Activated T-cell treated with anti-CD3 and anti-CD28 coated beads, Interleukin-2, amount 50 U/mL, for 24 hours (primary cell): ENCODE data around the gene KCNIP4.

Experiments used
- DNase-seq: peaks from one replicate; pipeline ENCODE4 v3.0.0-alpha.2; 2020
- H3K27ac Mint-ChIP-seq: 2 replicates; pipeline ENCODE4 v1.8.0; 2020; ENCODE audit warnings: mild to moderate bottlenecking, mixed read lengths
- H3K27me3 Mint-ChIP-seq: 2 replicates; pipeline ENCODE4 v1.8.0; 2020; ENCODE audit warnings: mixed read lengths
- H3K36me3 Mint-ChIP-seq: 2 replicates; pipeline ENCODE4 v1.8.0; 2020; ENCODE audit warnings: low read depth, mixed read lengths
- H3K4me1 Mint-ChIP-seq: 2 replicates; pipeline ENCODE4 v1.8.0; 2020; ENCODE audit warnings: low read depth, mixed read lengths
- H3K4me3 Mint-ChIP-seq: 2 replicates; pipeline ENCODE4 v1.8.0; 2020; ENCODE audit warnings: mild to moderate bottlenecking, moderate library complexity, mixed read lengths
- H3K9me3 Mint-ChIP-seq: 2 replicates; pipeline ENCODE4 v1.8.0; 2020; ENCODE audit warnings: mixed read lengths

The KCNIP4 gene

GRCh38 chr4:20954541-20954940 is 994.0 kb downstream of the KCNIP4 start:
- Mint-ChIP-seq H3K4me1 (no peaks in the 10 kb centered on the region), H3K36me3 (no peaks in the 10 kb centered on the region)

DNA sequence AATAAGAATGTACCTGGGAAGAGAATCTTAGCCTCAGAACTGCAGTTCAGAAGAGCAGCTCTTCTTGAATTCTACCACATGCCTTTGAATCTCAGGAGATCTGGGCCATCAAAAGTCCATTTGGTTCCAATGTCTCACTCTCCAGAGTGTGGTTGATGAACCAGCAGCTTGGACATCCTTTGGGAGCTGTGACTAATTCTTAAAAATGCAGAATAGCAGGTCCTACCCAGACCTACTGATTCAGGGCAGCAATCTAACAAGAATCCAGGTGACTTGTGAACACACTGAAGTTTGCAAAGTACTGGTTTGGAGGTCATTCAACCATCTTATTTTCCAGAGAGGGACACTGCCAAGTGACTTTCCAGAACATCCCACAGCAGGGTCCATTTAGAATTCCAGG is 1003.6 kb downstream of the KCNIP4 start:
- no peaks in the 10 kb centered on the region for H3K9me3 Mint-ChIP-seq
- DNase-seq, result no peak
- H3K4me1 Mint-ChIP-seq, result no peaks in the 10 kb centered on the region
- no peaks in the 10 kb centered on the region for H3K27me3 Mint-ChIP-seq
- H3K27ac Mint-ChIP-seq, result no peak overlapping the region
- H3K4me3 Mint-ChIP-seq, result no peak overlapping the region
- no peaks in the 10 kb centered on the region for H3K36me3 Mint-ChIP-seq

More at GRCh38 chr4:20954541-20954940, 994.0 kb downstream of the KCNIP4 start:
- no peak for DNase-seq
- H3K27me3 Mint-ChIP-seq, result no peaks in the 10 kb centered on the region
- no peak overlapping the region for H3K4me3 Mint-ChIP-seq
- no peak overlapping the region for H3K27ac Mint-ChIP-seq
- H3K9me3 Mint-ChIP-seq, result no peaks in the 10 kb centered on the region

DNA sequence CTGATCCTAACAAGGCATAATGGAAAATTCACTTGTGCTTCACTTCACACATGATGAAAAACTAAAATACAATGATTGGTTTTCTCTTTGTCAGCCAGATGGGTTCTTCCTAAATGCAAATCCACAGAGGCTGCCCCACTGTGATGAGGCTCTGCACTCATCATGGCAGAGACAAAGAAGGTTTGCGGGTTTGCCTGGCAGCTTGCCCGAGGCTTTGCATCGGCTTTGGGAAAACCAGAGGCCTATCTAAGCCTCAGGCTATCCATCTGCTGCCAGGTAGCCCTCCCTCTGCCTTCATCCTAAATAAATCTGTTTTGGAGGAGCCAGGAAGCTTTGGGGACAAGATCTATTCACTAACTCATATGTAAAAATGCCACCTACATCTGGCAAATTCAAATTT is 1004.1 kb downstream of the KCNIP4 start:
- DNase-seq, result no peak
- no peaks in the 10 kb centered on the region for H3K27me3 Mint-ChIP-seq
- H3K4me1 Mint-ChIP-seq, result no peaks in the 10 kb centered on the region
- no peaks in the 10 kb centered on the region for H3K36me3 Mint-ChIP-seq
- no peak overlapping the region for H3K4me3 Mint-ChIP-seq
- H3K9me3 Mint-ChIP-seq, result no peaks in the 10 kb centered on the region
- no peak overlapping the region for H3K27ac Mint-ChIP-seq

DNA sequence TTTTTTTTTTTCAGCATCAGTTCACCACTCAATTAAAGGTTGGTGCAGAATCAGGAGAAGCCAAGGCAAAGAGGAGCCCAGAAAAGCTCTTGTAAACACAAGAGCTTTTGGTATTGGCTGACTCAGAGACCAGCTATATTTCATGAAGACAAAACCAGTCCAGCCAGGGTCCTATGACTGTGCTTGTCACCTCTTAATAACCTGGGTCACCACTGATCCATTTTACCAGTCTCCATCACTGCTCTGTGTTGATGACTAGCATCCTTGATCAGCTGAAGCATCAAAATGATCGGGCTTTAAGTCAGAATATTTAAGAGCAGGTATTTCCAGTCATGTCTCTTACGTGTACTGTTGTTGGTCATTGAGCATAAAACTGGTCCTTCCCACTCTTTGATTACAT is 1010.4 kb downstream of the KCNIP4 start:
- Mint-ChIP-seq H3K27me3 (no peaks in the 10 kb centered on the region), H3K4me1 (no peaks in the 10 kb centered on the region), H3K27ac (no peak overlapping the region), H3K9me3 (no peaks in the 10 kb centered on the region), H3K4me3 (no peak overlapping the region), H3K36me3 (no peaks in the 10 kb centered on the region)
- DNase-seq, result no peak

GRCh38 chr4:20926529-20926928 is 1022.0 kb downstream of the KCNIP4 start:
- Mint-ChIP-seq H3K4me1 (no peaks in the 10 kb centered on the region), H3K4me3 (no peak overlapping the region), H3K36me3 (no peaks in the 10 kb centered on the region), H3K27me3 (no peaks in the 10 kb centered on the region), H3K9me3 (peaks cover 2% of the 10 kb centered on the region), H3K27ac (no peak overlapping the region)
- no peak for DNase-seq

DNA sequence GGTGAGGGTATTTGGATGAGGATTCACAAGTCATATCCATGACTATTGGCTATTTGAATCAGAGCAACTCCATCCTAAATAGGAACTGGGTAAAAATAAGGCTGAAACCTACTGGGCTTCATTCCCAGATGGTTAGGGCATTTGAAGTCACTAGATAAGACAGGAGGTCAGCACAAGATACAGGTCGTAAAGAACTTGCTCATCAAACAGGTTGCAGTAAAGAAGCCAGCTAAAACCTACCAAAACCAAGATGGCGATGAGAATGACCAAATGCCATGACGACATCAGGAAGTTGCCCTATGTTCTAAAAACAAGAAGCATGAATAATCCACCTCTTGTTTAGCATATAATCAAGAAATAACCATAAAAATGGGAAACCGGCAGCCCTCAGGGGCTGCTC is 1023.4 kb downstream of the KCNIP4 start:
- Mint-ChIP-seq H3K4me1 (no peaks in the 10 kb centered on the region), H3K9me3 (no peaks in the 10 kb centered on the region), H3K27ac (no peak overlapping the region), H3K4me3 (no peak overlapping the region), H3K27me3 (no peaks in the 10 kb centered on the region), H3K36me3 (no peaks in the 10 kb centered on the region)
- DNase-seq, result no peak

GRCh38 chr4:20922962-20923361 is 1025.6 kb downstream of the KCNIP4 start:
- H3K27ac Mint-ChIP-seq, result no peak overlapping the region
- no peaks in the 10 kb centered on the region for H3K27me3 Mint-ChIP-seq
- H3K36me3 Mint-ChIP-seq, result no peaks in the 10 kb centered on the region
- no peak for DNase-seq
- H3K4me3 Mint-ChIP-seq, result no peak overlapping the region
- no peaks in the 10 kb centered on the region for H3K9me3 Mint-ChIP-seq
- H3K4me1 Mint-ChIP-seq, result no peaks in the 10 kb centered on the region

- no peaks in the 10 kb centered on the region for H3K9me3 Mint-ChIP-seq
- H3K4me3 Mint-ChIP-seq, result no peak overlapping the region
- H3K36me3 Mint-ChIP-seq, result no peaks in the 10 kb centered on the region
- DNase-seq, result no peak
- H3K4me1 Mint-ChIP-seq, result peaks cover 7% of the 10 kb centered on the region
- H3K27ac Mint-ChIP-seq, result no peak overlapping the region
- H3K27me3 Mint-ChIP-seq, result no peaks in the 10 kb centered on the region
These were observed 1032.5 kb downstream of the KCNIP4 start for GRCh38 chr4:20916106-20916505.

DNA sequence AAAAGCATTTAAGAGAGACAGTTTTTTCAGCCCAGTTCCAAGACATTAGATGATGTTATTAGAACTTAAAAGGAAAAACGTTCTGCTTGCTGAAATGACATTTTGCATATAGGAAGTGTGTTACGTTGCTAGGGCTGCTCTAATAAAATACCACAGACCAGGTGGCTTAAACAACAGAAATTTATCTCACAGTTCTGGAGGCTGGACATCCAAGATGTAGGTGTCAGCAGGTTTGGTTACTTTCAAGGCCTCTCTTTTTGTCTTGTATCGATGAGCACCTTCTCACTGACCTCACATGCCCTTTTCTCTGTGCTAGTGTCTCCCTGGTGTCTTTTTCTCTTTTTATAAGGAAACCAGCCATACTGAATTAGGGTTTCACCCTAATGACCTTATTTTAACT is 1043.6 kb downstream of the KCNIP4 start:
- no peaks in the 10 kb centered on the region for H3K36me3 Mint-ChIP-seq
- no peak for DNase-seq
- no peak overlapping the region for H3K27ac Mint-ChIP-seq
- no peaks in the 10 kb centered on the region for H3K27me3 Mint-ChIP-seq
- H3K4me1 Mint-ChIP-seq, result no peaks in the 10 kb centered on the region
- no peak overlapping the region for H3K4me3 Mint-ChIP-seq
- H3K9me3 Mint-ChIP-seq, result no peaks in the 10 kb centered on the region

DNA sequence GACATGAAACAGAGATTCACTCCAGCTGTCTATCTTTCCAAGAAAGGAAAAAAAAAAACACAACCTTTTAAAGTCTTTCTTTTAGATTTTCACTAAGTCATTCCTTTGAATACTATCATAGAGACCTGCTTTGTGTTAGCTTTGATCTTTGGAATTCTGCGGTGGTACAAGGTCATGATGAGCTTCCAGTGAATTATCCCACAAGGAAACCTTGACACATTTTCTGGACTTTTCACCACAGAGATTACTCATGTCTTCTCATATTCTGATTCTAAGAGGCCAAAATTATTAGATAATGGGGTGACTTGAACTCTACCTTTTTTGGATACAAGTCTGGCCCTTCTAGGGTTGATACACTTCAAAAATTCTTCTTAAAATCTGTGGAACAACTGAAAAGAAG is 1046.7 kb downstream of the KCNIP4 start:
- H3K36me3 Mint-ChIP-seq, result no peaks in the 10 kb centered on the region
- no peaks in the 10 kb centered on the region for H3K4me1 Mint-ChIP-seq
- H3K9me3 Mint-ChIP-seq, result no peaks in the 10 kb centered on the region
- no peaks in the 10 kb centered on the region for H3K27me3 Mint-ChIP-seq
- no peak overlapping the region for H3K27ac Mint-ChIP-seq
- no peak for DNase-seq
- H3K4me3 Mint-ChIP-seq, result no peak overlapping the region

GRCh38 chr4:20899591-20899990 is 1049.0 kb downstream of the KCNIP4 start:
- H3K27ac Mint-ChIP-seq, result no peak overlapping the region
- DNase-seq, result no peak
- no peaks in the 10 kb centered on the region for H3K36me3 Mint-ChIP-seq
- no peaks in the 10 kb centered on the region for H3K27me3 Mint-ChIP-seq
- H3K4me3 Mint-ChIP-seq, result no peak overlapping the region
- no peaks in the 10 kb centered on the region for H3K4me1 Mint-ChIP-seq
- H3K9me3 Mint-ChIP-seq, result no peaks in the 10 kb centered on the region

DNA sequence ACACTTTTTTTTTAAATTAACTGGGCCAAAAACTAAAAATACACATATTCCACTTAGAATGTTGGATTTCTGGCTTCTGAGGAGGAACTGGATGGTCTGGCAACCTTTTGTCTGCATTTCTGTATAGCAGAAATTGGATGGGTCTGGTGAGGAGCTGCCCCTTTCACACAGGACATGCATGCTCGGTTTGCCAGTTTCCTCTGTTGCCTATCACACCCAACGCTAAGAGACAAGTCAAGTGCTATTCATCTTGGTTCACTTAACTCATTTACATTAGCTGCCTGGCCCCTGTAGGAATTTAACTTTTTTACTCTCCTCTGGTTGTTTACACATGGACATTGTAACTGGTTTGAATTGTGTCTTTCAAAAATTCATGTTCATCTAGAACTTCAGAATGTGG is 1052.6 kb downstream of the KCNIP4 start:
- no peaks in the 10 kb centered on the region for H3K36me3 Mint-ChIP-seq

DNA sequence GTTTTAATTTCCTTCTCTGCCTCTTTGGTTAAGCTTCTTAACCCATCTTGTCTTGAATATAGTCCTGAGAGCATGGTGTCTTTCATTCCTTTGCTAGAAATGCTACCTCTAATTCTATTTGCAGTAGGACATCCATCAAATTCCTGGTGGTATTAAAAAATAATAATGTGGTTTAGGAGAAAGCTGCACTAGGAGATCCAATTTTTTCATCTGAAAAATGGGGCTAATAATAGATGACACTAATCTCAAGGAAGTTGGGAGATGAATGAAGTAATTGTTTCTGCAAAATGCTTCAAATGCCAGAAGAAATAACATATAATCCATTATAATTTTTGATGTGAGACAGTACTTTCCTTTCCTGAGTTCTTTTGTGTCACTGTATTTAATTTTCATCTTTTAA is 1053.4 kb downstream of the KCNIP4 start:
- no peaks in the 10 kb centered on the region for H3K9me3 Mint-ChIP-seq
- no peak overlapping the region for H3K4me3 Mint-ChIP-seq
- DNase-seq, result no peak
- no peaks in the 10 kb centered on the region for H3K36me3 Mint-ChIP-seq
- H3K4me1 Mint-ChIP-seq, result no peaks in the 10 kb centered on the region
- H3K27ac Mint-ChIP-seq, result no peak overlapping the region
- H3K27me3 Mint-ChIP-seq, result no peaks in the 10 kb centered on the region

More for the DNA sequence above, 1052.6 kb downstream of the KCNIP4 start:
- H3K9me3 Mint-ChIP-seq, result no peaks in the 10 kb centered on the region
- no peak for DNase-seq
- H3K27ac Mint-ChIP-seq, result no peak overlapping the region
- H3K27me3 Mint-ChIP-seq, result no peaks in the 10 kb centered on the region
- H3K4me3 Mint-ChIP-seq, result no peak overlapping the region
- no peaks in the 10 kb centered on the region for H3K4me1 Mint-ChIP-seq

DNA sequence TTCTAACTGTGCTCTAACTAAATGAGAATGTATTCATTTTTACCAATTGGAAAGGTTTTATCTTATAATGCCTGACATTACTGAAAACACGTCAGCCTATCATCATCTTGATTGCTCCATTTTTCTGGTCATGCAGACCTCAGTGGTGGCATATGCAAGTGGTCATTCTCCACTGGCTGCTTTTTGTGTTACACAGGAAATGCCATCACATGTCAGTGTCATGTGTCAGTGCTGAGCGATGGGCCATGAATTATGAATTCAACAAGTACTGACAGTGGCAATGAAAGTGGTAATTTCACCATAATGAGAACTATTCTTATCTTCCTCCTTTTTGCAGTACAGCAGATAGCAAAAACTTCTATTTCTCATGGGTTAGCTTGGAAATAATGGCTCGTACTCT is 1057.8 kb downstream of the KCNIP4 start:
- no peak overlapping the region for H3K27ac Mint-ChIP-seq
- no peaks in the 10 kb centered on the region for H3K36me3 Mint-ChIP-seq
- H3K27me3 Mint-ChIP-seq, result no peaks in the 10 kb centered on the region
- H3K4me1 Mint-ChIP-seq, result no peaks in the 10 kb centered on the region
- no peak overlapping the region for H3K4me3 Mint-ChIP-seq
- no peak for DNase-seq
- no peaks in the 10 kb centered on the region for H3K9me3 Mint-ChIP-seq

GRCh38 chr4:20889901-20890300 is 1058.7 kb downstream of the KCNIP4 start:
- no peaks in the 10 kb centered on the region for H3K27me3 Mint-ChIP-seq
- no peaks in the 10 kb centered on the region for H3K4me1 Mint-ChIP-seq
- H3K27ac Mint-ChIP-seq, result no peak overlapping the region
- DNase-seq, result no peak
- no peaks in the 10 kb centered on the region for H3K36me3 Mint-ChIP-seq
- H3K4me3 Mint-ChIP-seq, result no peak overlapping the region
- peaks cover 5% of the 10 kb centered on the region for H3K9me3 Mint-ChIP-seq

DNA sequence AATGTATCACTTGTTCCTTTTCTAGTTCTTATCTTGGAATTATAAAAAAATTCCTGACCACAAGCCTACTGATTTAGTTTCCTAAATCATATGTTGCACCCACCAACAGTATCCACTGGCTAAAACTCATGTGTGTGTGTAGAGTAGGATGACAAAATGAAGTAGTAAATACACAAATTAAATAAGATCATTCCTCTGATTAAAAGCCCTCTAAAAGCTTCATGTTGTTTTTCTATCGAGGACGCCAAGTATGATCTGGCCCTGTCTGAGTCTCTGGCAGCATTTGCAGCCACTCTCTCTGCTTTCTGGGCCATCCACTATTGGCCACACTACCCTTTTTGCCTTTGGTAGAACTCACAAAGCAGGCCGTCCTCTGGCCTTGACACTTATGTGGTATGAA is 1064.9 kb downstream of the KCNIP4 start:
- Mint-ChIP-seq H3K4me3 (no peak overlapping the region), H3K27ac (no peak overlapping the region), H3K36me3 (no peaks in the 10 kb centered on the region), H3K9me3 (peaks cover 10% of the 10 kb centered on the region), H3K27me3 (no peaks in the 10 kb centered on the region), H3K4me1 (no peaks in the 10 kb centered on the region)
- no peak for DNase-seq
